Erythroblast (primary cell): Measurements from ENCODE around the gene NRTN.

Experiments
- DNase-seq, 2 experiments: peaks; one replicate each; lab custom pipeline; 2025; lab: John Stamatoyannopoulos, UW
- GATA1 ChIP-seq: IDR thresholded peaks from 2 replicates; pipeline ENCODE4 v1.6.1; 2011; ENCODE audit warnings: low read depth, mild to moderate bottlenecking, control low read depth, low read length, moderate library complexity
- POLR2A ChIP-seq: IDR thresholded peaks from 2 replicates; pipeline ENCODE4 v1.6.1; 2011; ENCODE audit warnings: mild to moderate bottlenecking, low read length

Gene NRTN

GRCh38 chr19:5799247-5800241, 5.3 kb upstream of the NRTN start:
- TF ChIP-seq POLR2A (no peak), GATA1 (peak; percentile 96)
- DNase-seq = peak; percentile 95 to 97

DNA sequence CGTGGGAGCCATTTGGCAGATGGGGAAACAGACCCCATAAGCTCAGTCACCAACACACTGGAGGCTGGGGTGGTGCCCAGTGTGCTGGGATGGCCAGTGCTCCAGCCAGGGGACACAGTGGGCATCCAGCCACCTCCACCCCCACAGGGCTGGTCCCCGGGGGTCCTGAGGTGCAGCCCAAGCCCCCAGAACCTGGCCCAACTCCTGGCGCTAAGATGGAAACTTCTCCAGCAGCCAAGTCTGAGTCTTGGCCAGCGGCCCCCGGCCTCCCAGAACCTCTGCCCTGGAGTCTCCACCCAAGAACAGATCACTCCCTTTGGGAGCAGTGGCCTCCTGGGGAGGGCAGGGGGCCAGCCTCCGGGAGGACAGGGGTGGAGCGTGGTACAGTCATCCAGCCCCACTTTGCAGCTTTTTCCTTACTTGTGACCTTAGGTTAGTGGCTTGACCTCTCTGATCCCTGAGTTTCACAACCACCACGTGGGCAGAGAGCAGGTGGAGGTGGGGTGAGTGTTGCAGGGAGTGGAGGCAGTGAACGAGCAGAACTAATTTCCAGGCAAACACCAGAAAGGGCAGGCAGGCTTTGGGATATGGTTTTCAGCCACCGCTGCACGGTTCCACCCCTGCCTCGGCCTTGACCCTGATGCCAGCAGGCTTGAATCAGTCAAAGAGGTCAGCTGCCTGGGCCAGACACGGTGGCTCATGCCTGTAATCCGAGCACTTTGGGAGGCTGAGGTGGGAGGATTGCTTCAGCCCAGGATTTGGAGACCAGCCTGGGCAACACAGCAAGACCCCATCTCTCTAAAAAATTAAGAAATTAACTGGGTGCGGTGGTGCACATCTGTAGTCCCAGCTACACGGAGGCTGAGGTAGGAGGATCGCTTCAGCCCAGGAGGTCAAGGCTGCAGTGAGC, 4.3 kb upstream of the NRTN start:
- no peak for DNase-seq
- TF ChIP-seq GATA1 (no peak), POLR2A (no peak)

DNA sequence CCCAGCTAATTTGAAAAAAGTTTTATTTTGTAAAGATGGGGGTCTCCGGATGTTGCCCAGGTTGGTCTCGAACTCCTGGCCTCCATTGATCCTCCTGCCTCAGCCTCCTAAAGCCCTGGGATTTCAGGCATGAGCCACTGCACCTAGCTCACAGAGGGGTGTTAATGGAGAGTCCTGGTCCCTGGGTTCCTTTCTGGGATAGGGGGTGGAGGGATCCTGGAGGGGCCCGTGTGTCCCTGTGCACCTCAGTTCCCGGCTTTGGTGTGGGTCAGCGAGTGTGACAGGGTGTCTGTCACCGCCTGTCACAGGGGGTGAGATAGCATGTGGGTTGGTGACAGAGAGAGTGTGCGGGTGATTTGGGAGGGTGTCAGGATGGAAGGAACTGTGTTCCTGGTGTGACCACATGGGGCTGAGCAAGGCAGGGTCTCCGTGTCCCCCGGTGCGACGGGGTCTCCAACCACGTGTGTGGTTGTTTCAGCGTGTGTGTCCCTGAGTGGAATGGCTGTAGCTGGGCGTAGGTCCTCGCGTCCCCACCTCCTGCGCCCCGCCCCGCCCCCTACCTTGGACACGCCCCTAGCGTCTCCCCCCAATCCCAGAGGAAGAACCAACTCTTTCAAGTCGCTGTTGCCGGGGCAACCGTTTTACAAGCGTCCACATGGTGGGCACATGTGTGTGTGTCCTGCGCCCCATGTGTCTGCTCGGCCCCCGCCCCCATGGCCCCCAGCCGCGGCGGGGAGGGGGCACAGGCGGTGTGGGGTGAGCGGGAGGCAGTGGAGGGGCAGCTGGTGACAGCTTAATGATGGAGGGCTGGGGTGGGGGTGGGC, 2.9 kb upstream of the NRTN start:
- DNase-seq = peak; percentile 56 to 64
- TF ChIP-seq GATA1 (no peak), POLR2A (no peak)

DNA sequence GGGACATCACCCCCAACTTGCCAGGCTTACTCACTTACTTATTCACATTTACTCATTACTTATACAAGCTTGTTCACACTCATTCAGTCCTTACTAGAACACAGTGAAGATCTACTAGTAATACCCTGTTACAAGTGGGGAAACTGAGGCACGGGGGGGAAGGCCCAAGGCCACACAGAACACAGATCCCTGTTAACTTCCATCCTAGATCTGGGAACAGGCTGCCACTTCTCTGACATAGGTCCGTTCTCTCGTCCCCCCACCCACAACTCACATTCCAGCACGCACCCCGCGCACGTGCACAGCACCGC, 1.5 kb upstream of the NRTN start:
- no peak for DNase-seq
- no peak for TF ChIP-seq POLR2A
- no peak for TF ChIP-seq GATA1

DNA sequence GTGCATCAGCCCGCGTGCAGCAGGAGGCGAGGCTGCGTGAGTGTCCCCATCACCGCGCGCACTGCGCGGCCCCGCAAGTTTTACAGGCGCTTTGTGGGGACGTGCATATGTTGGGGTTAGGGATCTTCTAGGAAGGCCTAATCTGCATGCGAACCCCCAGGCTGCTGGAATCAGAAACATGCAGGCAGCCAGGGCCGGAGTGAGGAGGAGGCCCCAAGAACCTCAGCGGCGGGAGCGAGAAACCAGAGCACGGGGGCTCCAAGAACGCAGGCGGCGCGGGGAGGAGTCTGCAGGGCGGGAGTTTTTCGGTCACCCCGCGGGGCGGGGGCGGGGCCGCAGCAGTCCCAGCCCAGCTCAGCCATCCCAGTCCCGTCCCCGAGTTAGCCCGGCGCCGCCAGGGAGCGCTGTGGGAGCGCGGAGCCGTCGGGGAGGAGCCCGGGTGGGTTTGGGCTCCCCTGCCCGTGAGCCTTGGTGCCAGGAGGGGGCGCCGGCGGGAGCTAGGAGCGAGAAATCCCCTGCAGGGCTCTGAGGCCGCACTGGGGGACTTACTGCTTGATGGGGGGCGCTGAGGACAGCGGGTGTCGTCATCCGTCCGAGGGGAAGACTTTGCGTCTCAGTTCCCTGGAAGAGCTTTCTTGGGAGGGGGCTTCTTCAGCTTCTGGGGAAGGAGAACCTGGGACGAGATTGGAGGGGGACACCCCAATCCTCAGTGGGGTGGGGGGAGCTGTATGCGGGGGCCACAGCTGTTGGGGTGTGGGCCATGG, 933 bp upstream of the NRTN start:
- peak; percentile 92 to 95 for DNase-seq
- TF ChIP-seq GATA1 (no peak), POLR2A (no peak)

DNA sequence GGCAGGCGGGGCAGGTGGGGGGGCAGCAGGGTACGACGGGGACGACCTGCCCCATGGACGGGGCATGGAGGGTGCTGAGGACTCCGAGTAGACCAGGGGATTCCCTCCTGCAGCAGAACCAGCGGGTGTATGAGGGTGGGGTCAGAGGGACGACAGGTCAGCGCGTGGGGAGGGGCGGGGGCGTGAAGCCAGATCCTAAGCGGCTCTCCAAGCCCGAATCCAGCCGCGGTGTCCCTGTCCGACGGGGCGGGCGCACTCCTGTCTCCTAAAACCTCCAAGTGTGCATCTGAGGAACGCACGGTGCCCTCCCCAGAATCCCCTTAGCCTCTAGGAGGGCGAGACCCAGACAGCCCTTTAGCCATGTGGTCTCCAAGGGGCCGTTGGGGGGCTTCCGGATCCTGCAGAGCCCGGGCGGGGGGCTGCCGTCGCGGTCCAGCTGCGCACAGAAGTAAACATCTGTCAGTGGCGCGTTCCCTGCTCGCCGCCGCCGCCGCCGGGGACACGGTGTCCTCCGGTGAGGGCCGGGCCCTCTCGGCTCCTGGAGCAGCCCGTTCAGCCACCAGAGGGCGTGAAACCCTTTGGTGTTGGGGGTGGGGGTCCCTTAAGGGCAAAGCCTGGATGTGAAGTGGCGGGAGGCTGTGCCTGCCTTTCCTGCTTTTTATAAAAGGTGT, 730 bp downstream of the NRTN start:
- peak; percentile 58 to 65 for DNase-seq
- TF ChIP-seq GATA1 (no peak), POLR2A (no peak)

GRCh38 chr19:5806133-5806489, 1.2 kb downstream of the NRTN start:
- DNase-seq = no peak
- TF ChIP-seq POLR2A = no peak
- no peak for TF ChIP-seq GATA1

- no peak for DNase-seq
- TF ChIP-seq GATA1 = no peak
- TF ChIP-seq POLR2A = no peak
These were observed 2.0 kb downstream of the NRTN start for GRCh38 chr19:5806905-5807304.

- DNase-seq = no peak
- no peak for TF ChIP-seq GATA1
- TF ChIP-seq POLR2A = no peak
These were observed 3.4 kb downstream of the NRTN start for GRCh38 chr19:5808120-5808816.

GRCh38 chr19:5809053-5809452, 4.2 kb downstream of the NRTN start:
- DNase-seq = no peak
- TF ChIP-seq GATA1 (no peak), POLR2A (no peak)

DNA sequence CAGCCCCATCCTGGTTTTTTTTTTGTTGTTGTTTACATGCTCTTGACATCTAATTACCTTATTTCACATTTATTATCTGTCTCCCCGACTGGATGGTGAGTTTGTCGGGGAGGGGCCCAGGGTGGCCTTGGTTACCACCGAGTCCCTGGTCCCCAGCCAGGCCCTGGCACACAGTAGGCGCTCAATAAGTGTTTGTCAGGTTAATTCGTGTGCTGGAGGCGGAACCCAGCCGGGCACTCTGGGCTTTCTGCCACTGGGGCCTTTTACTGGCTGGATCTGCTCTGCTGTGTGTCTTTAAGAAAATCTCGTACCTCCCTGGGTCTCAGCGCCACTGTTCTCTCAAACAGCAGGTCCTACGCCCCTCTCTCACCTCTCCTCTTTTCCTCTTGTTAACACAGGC, 4.6 kb downstream of the NRTN start:
- no peak for TF ChIP-seq POLR2A
- TF ChIP-seq GATA1 = no peak
- DNase-seq = no peak

GRCh38 chr19:5811117-5811516, 6.2 kb downstream of the NRTN start:
- DNase-seq = no peak
- TF ChIP-seq POLR2A = no peak
